Activated CD8-positive, alpha-beta T cell treated with anti-CD3 and anti-CD28 coated beads for 36 hours (primary cell): ENCODE measurements around the gene RSPH6A. TPM values are rescaled to one million over a fixed set of nuclear protein-coding genes. Genes with fewer than 3 reads are reported as not detected.

Experiments used
- ATAC-seq: fragments of 200-7000 bp; cut with Tn5 transposase; one replicate; pipeline ENCODE4 v1.10.0; 2021; ENCODE audit warnings: mild to moderate bottlenecking, moderate library complexity
- CTCF ChIA-PET: fragments of 350-600 bp; sonication (Branson Sonifier 250); formaldehyde crosslinking; loops from one replicate; lab custom pipeline; 2021; ENCODE audit warnings: antibody characterized with exemption; lab: Charles Lee
- POLR2A ChIA-PET: fragments of 350-600 bp; sonication (Branson Sonifier 250); formaldehyde crosslinking; loops from one replicate; lab custom pipeline; 2021; ENCODE audit warnings: antibody characterized with exemption; lab: Charles Lee
- DNase-seq: peaks from one replicate; pipeline ENCODE4 v3.0.0-alpha.2; 2020
- H3K27ac Mint-ChIP-seq: one replicate; pipeline ENCODE4 v1.8.0; 2021; ENCODE audit warnings: mild to moderate bottlenecking, mixed read lengths
- H3K27me3 Mint-ChIP-seq: one replicate; pipeline ENCODE4 v1.8.0; 2021; ENCODE audit warnings: mixed read lengths
- H3K36me3 Mint-ChIP-seq: one replicate; pipeline ENCODE4 v1.8.0; 2021; ENCODE audit warnings: low read depth, mixed read lengths
- H3K4me1 Mint-ChIP-seq: one replicate; pipeline ENCODE4 v1.8.0; 2021; ENCODE audit warnings: low read depth, mixed read lengths
- H3K4me3 Mint-ChIP-seq: one replicate; pipeline ENCODE4 v1.8.0; 2021; ENCODE audit warnings: mild to moderate bottlenecking, moderate library complexity, mixed read lengths
- H3K9me3 Mint-ChIP-seq: one replicate; pipeline ENCODE4 v1.8.0; 2021; ENCODE audit warnings: mixed read lengths
- CTCF ChIP-seq: fragments of 200-600 bp; IDR thresholded peaks from one replicate; pipeline ENCODE4 v1.8.0; 2022; ENCODE audit warnings: antibody characterized with exemption, mild to moderate bottlenecking
- intact Hi-C: fragments of 100-400 bp; cut with micrococcal nuclease; formaldehyde crosslinking; loops from one replicate; pipeline ENCODE4 v1.10.0; 2022
- total RNA-seq, 2 experiments: library from RNA; stranded (reverse); gene quantifications; one replicate each; pipeline ENCODE4 v1.2.3, GENCODE V29; 2021

Gene RSPH6A
- total RNA-seq, 2 experiments from 2014 or later = 0.41 to 0.63 TPM

- Mint-ChIP-seq H3K36me3 (peaks cover 19% of the 10 kb centered on the region), H3K4me1 (peaks cover 2% of the 10 kb centered on the region), H3K9me3 (no peaks in the 10 kb centered on the region), H3K4me3 (no peak overlapping the region), H3K27ac (peak overlapping the region; percentile 7), H3K27me3 (no peaks in the 10 kb centered on the region)
- DNase-seq (no peak), ATAC-seq (no peak)
- CTCF ChIA-PET = interaction anchor here (0.6 to 1.3 kb wide), 3 partner anchors 20 to 65 kb away, joined by 3 to 5 read pairs (median 3); no protein-coding TSS in a partner anchor
- intact Hi-C loops = no loop called here
- no peak for TF ChIP-seq CTCF
- POLR2A ChIA-PET = interaction anchor here (0.6 to 0.7 kb wide), 2 partner anchors 9 to 305 kb away, joined by 3 to 4 read pairs; no protein-coding TSS in a partner anchor
Measured at GRCh38 chr19:45819769-45820168, 4.7 kb upstream of the RSPH6A start.

DNA sequence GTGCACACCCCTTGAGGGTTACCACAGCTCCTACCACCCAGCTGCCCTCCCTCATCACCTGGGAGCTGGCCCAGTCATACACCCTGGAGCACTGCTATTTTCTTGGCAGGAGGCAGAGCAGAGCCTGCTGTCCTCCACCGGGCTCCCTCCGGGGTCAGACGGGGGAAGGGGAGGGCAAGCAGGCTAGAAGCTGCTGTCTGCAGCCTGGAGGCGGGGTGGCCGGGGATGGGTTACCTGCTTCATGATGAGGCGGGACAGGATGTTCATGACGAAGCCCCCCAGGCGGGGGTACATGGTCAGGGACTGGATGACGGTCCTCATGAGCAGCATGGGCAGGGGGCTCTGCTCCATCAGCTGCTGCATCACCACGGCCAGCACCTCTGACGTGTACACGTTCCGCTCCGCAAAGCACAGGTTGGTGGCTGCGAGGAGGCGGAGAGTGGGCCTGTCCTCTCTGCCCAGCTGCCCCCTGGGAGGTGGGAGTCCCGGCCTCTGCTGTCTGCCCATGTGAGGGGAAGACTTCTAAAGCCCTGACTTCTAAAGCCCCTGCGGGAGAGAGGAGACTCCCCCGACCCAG, 2.7 kb upstream of the RSPH6A start:
- TF ChIP-seq CTCF = peak; percentile 5
- POLR2A ChIA-PET = interaction anchor here (1.1 to 2.2 kb wide), 6 partner anchors 9 to 67 kb away, joined by 4 to 8 read pairs (median 6); partner anchors contain the start of genes DMWD, IRF2BP1 and SIX5
- peaks cover 11% of the 10 kb centered on the region for H3K36me3 Mint-ChIP-seq
- no peaks in the 10 kb centered on the region for H3K27me3 Mint-ChIP-seq
- H3K9me3 Mint-ChIP-seq = no peaks in the 10 kb centered on the region
- H3K4me3 Mint-ChIP-seq = no peak overlapping the region
- intact Hi-C loops = no loop called here
- no peak for DNase-seq
- CTCF ChIA-PET = interaction anchor here (0.8 to 6.1 kb wide), 18 partner anchors 9 to 211 kb away, joined by 3 to 52 read pairs (median 8); partner anchors contain the start of genes DMWD, MYPOP and SIX5
- peaks cover 2% of the 10 kb centered on the region for H3K4me1 Mint-ChIP-seq
- ATAC-seq = no peak
- H3K27ac Mint-ChIP-seq = no peak overlapping the region

- Mint-ChIP-seq H3K4me3 (no peak overlapping the region), H3K27me3 (no peaks in the 10 kb centered on the region), H3K27ac (no peak overlapping the region), H3K4me1 (peaks cover 2% of the 10 kb centered on the region), H3K36me3 (peaks cover 11% of the 10 kb centered on the region), H3K9me3 (no peaks in the 10 kb centered on the region)
- peak; percentile 100 for TF ChIP-seq CTCF
- DNase-seq = peak; percentile 98
- ChIA-PET POLR2A (interaction anchor here (0.6 to 2.2 kb wide), 10 partner anchors 9 to 195 kb away, joined by 3 to 8 read pairs (median 4); partner anchors contain the start of genes DMWD, IRF2BP1 and SIX5), CTCF (interaction anchor here (0.6 to 6.1 kb wide), 47 partner anchors 9 to 448 kb away, joined by 3 to 52 read pairs (median 4); partner anchors contain the start of genes CCDC61, DMPK, DMWD and FBXO46)
- peak; percentile 99 for ATAC-seq
- intact Hi-C loops = no loop called here
Measured at GRCh38 chr19:45817010-45817724, 2.1 kb upstream of the RSPH6A start.

GRCh38 chr19:45816236-45817009, 1.3 kb upstream of the RSPH6A start:
- CTCF ChIA-PET = interaction anchor here (0.6 to 6.1 kb wide), 45 partner anchors 8 to 449 kb away, joined by 3 to 52 read pairs (median 4); partner anchors contain the start of genes CCDC61, DMPK, DMWD and FBXO46
- no peak overlapping the region for H3K4me3 Mint-ChIP-seq
- DNase-seq = no peak
- no peak overlapping the region for H3K27ac Mint-ChIP-seq
- peaks cover 2% of the 10 kb centered on the region for H3K4me1 Mint-ChIP-seq
- TF ChIP-seq CTCF = no peak
- H3K36me3 Mint-ChIP-seq = peaks cover 11% of the 10 kb centered on the region
- intact Hi-C loops = no loop called here
- POLR2A ChIA-PET = interaction anchor here (0.6 to 2.2 kb wide), 9 partner anchors 7 to 69 kb away, joined by 3 to 8 read pairs (median 4); partner anchors contain the start of genes DMWD, IRF2BP1 and SIX5
- ATAC-seq = no peak
- no peaks in the 10 kb centered on the region for H3K9me3 Mint-ChIP-seq
- no peaks in the 10 kb centered on the region for H3K27me3 Mint-ChIP-seq
